ENCODE data around the gene FBXO42.

Gene FBXO42

DNA sequence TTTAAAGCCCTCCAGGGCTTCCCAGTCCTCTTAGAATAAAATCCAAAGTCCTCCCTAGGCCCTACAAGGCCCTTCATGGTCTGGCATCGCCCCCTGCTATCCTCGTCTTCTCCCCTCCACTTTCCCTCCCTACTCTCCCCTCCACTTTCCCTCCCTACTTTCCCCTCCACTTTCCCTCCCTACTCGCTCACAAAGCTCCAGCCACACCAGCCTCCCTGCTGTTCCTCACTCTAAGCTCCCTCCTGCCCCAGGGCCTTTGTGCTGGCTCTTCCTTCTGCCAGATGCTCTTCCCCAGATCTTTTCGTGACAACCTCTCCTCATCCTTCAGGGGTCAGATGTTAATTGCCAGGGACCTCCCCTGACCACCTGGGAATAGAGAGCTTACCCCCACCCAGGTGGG, 152.6 kb downstream of the FBXO42 start:
- DNase-seq = no peak

GRCh38 chr1:16199157-16199501, 153.2 kb downstream of the FBXO42 start:
- DNase-seq = no peak

- DNase-seq = no peak
These were observed 153.7 kb downstream of the FBXO42 start for GRCh38 chr1:16198444-16199156.

DNA sequence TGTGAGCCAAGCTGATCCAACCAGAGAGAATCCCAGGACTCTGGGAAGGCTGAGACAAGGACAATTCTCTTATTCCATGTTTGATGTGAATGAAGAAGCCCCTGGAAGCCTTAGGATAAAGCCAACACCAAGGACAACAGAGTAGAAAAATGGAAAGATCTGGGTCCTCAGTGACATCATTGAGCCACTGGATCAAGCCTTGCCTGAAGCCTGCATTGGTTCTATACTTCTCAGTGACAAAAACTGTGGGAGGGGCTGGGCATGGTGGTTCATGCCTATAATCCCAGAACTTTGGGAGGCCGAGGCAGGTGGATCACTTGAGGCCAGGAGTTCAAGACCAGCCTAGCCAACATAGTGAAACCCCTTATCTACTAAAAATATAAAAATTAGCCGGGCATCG, 155.4 kb downstream of the FBXO42 start:
- no peak for DNase-seq

All from activated naive CD4-positive, alpha-beta T cell treated with Interleukin-2 at 50 U/mL for 16 hours (primary cell).